HG02884 (cell line): ENCODE results near the gene VAV3.
"Not testable (repeated sequence)": the region's sequence is repeated elsewhere in the genome, so short reads cannot be mapped to it uniquely, and the experiment has no call there.

ENCODE experiments used
- ATAC-seq: cut with Tn5 transposase; IDR thresholded peaks from one replicate; pipeline ENCODE4 v1.9.1; 2021; ENCODE audit warnings: mild to moderate bottlenecking, moderate library complexity; ENCODE audit not compliant: unreplicated experiment

VAV3 gene

DNA sequence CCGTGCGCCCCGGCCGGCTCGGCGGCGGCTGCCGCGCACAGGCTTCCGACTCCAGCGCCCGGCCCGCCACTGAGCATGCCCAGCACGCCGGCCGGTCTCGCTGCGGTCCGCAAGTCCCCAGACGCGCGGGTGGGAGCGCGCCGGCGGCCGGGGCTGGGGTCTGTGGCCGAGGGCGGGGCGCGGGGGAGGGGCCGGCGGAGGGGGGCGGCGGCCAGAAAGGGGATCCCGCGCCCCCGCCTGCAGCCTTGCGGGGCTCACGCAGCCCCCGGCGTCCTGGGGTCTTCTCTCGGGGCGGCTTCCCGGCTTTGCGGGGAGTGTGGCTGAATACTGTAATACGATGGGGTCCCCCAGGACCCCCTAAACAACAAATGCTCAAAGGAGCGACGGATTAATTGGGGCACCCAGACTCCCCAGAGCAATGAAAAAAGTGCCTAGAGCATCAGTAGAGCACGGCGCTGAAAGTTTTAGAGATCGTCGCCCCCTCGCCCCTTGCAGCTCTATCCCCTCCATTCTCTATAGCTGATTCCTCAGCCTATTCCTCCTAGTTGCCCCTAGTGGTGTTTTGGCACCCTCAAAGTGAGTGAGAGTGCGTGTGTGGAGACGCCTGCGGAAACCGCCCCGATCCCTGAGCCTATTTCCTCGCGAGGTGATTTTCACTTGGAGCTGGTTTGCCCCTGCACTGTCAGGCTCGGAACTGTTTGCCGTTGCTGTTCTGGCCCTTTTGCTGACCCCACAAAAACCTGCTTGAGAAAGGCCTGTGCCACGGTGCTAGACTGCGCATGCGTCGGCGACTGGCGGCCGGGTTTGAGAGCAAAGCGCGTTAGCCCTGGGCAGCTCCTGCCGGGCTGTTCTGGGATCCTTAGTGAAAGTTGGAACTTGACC lies at the start of gene VAV3:
VAV3 (minus strand) TSS at position 71 of the 882 bp plus-strand sequence. CDS start 311 bp downstream, outside the sequence.
- no peak for ATAC-seq

GRCh38 chr1:108012553-108012952 lies 47.6 kb upstream of the VAV3 start:
- ATAC-seq, result no peak

GRCh38 chr1:108011295-108011694 lies 46.3 kb upstream of the VAV3 start:
- ATAC-seq, result no peak

- ATAC-seq, result no peak
Measured at GRCh38 chr1:108010581-108010980, 45.6 kb upstream of the VAV3 start.

GRCh38 chr1:108009603-108010195 lies 44.7 kb upstream of the VAV3 start:
- no peak for ATAC-seq

- no peak for ATAC-seq
Measured at GRCh38 chr1:108007531-108007930, 42.6 kb upstream of the VAV3 start.

- no peak for ATAC-seq
Measured at GRCh38 chr1:108007070-108007469, 42.1 kb upstream of the VAV3 start.

DNA sequence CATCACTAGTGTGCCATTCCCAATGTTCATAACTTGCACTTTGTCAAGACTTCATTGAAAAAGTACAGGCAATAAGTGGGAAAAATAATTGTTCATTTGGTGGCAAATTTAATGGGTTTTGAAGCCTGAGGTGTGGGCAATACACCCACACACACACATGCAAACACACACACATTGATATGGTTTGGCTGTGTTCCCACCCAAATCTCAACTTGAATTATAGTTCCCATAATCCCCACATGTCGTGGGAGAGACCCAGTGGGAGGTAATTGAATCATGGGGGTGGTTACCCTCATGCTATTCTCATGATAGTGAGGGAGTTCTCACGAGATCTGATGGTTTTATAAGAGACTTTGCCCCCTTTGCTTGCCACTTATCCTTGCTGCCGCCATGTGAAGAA lies 39.9 kb upstream of the VAV3 start:
- ATAC-seq, result not testable (repeated sequence)

GRCh38 chr1:108000620-108001111 lies 35.7 kb upstream of the VAV3 start:
- ATAC-seq, result no peak

DNA sequence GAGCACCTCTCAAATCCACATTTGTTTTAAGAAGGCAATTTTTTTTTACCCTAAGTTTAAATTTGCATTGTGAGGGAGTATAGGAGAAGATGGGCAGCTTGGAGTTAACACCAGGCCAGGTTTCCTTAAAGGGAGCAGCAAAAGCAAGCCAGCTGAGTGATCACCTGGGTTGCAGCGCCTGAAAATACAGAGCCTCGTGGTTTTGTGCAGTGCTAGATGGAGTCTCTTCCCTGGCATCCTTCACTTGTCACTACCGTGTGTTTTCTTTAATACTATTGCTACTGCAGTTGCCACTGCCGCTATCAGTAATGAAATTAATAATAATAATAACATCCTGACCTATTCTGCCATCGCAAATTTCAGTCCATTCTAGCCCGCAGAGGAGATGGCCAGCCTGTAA lies 35.2 kb upstream of the VAV3 start:
- ATAC-seq, result no peak

DNA sequence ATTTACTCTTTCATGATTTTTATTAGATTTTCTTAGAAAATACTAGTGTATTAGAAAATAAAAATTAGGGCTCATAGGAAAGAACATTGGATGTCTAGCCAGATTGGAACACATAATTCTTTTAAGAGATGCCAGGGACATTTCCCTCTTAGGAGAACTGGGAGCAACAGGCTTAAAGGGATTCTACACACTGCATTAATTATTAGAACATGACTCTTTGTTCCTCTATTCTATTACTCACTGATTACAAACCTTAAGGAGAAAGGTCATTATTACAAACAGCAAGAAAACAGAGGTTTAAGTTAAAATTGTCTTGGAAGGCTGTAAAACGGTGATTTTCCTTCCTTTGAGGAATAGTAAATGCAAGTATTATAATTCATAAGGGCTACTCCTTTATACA lies 32.9 kb upstream of the VAV3 start:
- no peak for ATAC-seq

GRCh38 chr1:107993920-107994319 lies 28.9 kb upstream of the VAV3 start:
- ATAC-seq, result no peak

- ATAC-seq, result no peak
Measured at GRCh38 chr1:107992347-107992746, 27.4 kb upstream of the VAV3 start.

DNA sequence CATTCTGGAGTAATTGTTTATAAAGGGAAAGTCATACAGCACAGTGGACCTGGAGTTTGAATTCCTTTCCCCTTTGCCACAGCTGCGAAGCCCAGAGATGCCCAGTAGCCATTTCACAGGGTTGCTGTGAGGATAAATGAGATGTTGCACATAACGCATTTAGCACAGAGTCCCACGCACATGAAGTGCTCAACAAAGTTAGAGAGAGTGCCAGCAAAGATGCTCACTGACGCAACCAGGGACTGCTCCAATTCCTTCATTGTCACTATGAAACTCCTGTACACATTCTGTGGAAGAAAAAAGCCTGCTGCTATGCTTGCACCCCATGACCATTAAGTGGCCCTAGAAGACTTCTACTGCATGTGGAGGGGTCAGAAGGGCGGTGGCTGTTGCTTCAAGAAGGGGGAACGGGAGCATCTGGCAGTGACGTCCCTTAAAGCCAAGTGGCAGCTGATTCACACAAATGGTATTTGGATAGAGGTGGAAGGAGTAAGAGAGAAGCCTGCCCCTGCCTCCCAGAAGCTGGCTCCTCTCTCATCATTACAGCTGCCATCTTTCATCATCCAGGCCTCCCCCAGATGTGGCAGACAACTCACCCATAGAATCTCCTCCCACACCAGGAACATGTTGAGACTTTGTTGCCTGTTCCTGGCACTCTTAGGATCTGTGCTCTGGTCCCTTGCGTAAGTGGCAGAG lies 26.5 kb upstream of the VAV3 start:
- no peak for ATAC-seq

- no peak for ATAC-seq
Measured at GRCh38 chr1:107990606-107991005, 25.6 kb upstream of the VAV3 start.

DNA sequence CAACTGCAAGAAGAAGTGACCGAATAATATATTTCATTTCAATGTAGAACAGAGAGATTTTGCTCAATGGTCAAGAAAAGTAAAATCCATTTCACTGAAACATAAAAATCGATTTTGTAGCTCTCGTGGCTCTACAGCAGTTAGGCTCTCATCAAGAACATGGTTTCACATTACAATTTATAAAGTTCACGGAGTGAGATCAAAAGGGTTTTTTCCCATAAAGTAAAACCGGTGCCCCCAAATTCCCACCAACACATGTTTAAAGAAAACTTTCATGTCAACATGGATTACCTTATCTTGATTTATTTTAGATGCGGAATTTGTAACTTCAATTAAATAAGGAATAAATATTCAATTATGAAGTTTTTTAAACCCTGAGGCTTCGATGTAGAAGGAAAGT lies 16.3 kb upstream of the VAV3 start:
- ATAC-seq, result no peak

DNA sequence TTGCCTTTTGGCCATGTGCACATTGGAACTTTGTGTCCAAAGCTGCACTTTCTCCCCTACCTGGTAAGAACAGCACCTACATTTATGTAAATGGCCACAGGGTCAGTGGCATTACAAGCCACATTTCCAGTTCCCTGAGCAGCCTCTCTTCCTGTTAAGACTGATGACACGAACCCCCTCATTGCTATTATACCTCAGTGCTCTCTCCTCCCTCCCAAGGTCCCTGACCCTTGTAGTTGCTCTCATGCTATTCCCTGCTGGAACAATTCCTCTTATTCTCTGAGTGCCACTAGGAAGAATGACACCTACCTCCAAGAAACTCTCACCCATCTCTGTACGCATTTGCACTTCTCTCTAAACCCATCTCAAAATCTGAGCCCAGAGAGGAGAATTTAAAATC lies 14.9 kb upstream of the VAV3 start:
- no peak for ATAC-seq

GRCh38 chr1:107979088-107979487 lies 14.1 kb upstream of the VAV3 start:
- ATAC-seq, result no peak

DNA sequence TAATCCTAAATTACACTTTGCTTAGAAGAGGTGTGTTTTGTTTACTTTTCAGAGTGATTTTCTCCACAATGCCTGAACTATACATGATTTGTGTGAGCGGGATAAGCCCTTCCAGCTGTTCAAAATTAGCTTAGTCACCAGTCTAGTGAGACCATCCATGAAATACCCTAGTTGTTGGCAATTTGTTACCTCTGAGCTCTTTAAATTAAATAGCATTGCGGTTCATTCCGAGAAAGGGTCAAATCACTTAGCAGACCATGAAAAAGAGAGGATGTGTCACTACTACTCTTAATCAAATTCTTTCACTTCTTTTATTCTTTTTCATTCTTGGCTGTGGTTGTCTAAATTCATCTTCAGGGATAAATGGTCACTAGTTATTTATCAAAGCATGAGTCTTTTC lies 11.9 kb upstream of the VAV3 start:
- ATAC-seq, result no peak

DNA sequence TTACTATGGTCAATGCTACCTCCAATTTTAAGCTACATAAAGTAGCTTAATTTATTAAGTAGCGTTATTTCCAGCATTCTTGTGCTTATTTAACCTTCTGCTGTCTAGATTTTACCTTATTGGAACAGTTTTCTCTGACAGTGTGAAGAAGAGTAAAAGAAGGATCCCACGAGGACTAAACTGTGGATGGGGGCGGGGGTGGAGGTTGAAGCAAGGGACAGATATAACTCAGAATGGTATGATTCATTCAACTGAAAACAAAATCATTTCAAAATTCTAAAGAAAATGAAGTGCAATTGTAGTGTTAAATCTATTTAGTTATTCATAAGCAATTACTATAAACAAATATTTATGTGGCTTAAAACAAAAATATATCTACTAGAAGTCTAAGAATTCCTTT lies 11.5 kb upstream of the VAV3 start:
- ATAC-seq, result no peak

DNA sequence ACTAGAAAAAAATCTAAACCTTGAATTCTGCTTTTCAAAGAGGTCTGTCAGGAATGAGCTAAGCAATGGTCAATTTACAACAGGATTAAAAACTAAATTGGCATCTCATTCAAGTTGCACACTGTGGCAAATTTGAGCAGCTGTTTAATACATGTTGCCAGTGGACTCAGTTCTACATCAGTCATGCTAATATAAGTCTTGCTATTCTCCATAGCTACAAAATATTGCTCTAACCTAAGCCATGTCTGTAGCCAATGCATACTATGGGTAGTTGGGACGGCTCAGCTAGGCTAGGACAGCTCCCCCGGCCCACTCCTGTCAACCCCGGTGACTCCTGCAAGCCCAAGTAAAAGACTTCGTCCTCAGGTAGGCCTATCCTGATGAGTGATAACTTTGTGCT lies 10.9 kb upstream of the VAV3 start:
- no peak for ATAC-seq

DNA sequence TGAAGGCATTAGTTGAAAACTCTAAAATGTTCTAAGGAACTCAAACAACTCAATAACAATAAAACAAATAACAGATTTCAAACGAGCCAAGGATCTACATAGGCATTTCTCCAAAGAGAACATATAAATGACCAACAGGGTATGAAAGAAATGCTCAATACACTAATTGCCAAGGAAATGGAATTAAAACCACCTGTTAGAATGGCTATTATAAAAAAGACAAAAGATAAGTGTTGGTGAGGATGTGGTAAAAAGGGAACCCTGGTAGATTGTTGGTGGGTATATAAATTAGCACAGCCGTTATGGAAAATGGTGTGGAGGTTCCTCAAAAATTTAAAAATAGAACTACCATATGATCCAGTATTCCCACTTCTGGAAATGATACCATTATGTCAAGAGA lies 9.1 kb upstream of the VAV3 start:
- ATAC-seq, result no peak
